Duodenal mucosa (tissue), 2 donors: ENCODE data around the gene LARP1B.
"Not testable (repeated sequence)": the region's sequence is repeated elsewhere in the genome, so short reads cannot be mapped to it uniquely, and the experiment has no call there.

Experiments used
- H3K27ac ChIP-seq: one replicate; pipeline ENCODE4 v1.7.0; 2013; ENCODE audit warnings: low read depth, low read length
- H3K27me3 ChIP-seq, 2 donors: one replicate each; pipeline ENCODE4 v1.7.0; 2013; ENCODE audit warnings: low read length in 2 of 2, control low read depth in 1 of 2; ENCODE audit not compliant: insufficient read depth in 2 of 2, control insufficient read depth in 1 of 2
- H3K36me3 ChIP-seq, 2 donors: one replicate each; pipeline ENCODE4 v1.7.0; 2013; ENCODE audit warnings: low read length in 2 of 2, control low read depth in 1 of 2; ENCODE audit not compliant: insufficient read depth in 2 of 2, control insufficient read depth in 1 of 2
- H3K4me1 ChIP-seq, 2 donors: one replicate each; pipeline ENCODE4 v1.7.0; 2013; ENCODE audit warnings: low read length in 2 of 2, control low read depth in 1 of 2; ENCODE audit not compliant: insufficient read depth in 2 of 2, control insufficient read depth in 1 of 2
- H3K4me3 ChIP-seq, 2 donors: one replicate each; pipeline ENCODE4 v1.7.0; 2013; ENCODE audit warnings: low read length in 2 of 2, low read depth in 1 of 2
- H3K9ac ChIP-seq, 2 donors: one replicate each; pipeline ENCODE4 v1.7.0; 2013; ENCODE audit warnings: low read length in 2 of 2, low read depth in 1 of 2
- H3K9me3 ChIP-seq, 2 donors: one replicate each; pipeline ENCODE4 v1.7.0; 2013; ENCODE audit warnings: low read length in 2 of 2, control low read depth in 1 of 2; ENCODE audit not compliant: control insufficient read depth in 1 of 2

The LARP1B gene

DNA sequence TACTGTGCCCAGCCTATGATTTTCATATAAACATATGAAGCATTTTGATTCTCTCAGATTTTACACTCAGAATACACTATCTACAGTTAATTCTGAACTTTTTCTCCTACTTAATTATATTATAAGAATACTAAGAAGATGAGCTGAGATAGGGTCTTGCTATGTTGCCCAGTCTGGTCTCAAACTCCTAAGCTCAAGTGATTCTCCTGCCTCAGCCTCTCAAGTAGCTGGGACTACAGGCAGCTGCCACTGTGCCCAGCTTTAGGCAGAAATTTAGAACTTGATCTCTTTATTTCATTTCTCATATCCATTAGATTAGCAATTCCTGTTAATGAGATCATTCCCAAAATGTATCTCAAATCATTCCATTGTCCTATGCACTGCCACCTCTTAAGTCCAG, 4.7 kb upstream of the LARP1B start:
- no peak overlapping the region for H3K27ac ChIP-seq
- no peak overlapping the region for H3K4me3 ChIP-seq
- H3K36me3 ChIP-seq: no peaks in the 10 kb centered on the region
- no peak overlapping the region for H3K9ac ChIP-seq
- no peaks in the 10 kb centered on the region for H3K27me3 ChIP-seq
- H3K4me1 ChIP-seq: no peaks in the 10 kb centered on the region
- H3K9me3 ChIP-seq: no peaks in the 10 kb centered on the region

DNA sequence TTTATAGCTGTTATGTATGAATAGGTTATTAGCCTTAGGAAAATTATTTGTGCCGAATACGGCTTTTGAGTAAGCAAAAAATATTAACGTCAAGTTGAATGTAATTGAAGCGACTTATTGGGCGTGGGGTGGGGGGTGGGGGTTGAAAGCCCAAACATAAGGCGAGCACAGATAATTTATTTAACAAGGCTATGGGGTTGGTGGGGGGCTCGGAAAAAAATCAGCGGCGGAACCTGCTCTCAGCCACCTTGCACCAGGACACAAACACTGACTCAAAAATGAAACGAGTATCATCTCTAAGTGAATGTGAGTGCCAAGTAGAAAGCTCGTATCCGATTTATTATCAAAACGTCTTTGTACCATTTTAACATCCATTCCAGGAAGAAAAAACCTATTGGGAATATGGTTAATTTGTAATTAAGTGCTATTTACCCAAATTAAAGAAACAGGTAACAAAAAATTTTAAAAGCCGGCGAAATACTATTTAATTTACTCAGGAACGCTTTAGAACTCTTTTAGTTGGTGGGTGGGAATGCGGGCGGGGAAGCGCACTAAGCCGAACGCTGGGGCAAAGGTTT, 902 bp upstream of the LARP1B start:
- H3K9ac ChIP-seq: peak overlapping the region; percentile 88 to 91
- no peaks in the 10 kb centered on the region for H3K36me3 ChIP-seq
- H3K4me1 ChIP-seq: no peaks in the 10 kb centered on the region
- no peaks in the 10 kb centered on the region for H3K9me3 ChIP-seq
- H3K27me3 ChIP-seq: no peaks in the 10 kb centered on the region
- peak overlapping the region; percentile 77 to 82 for H3K4me3 ChIP-seq
- H3K27ac ChIP-seq: peak overlapping the region; percentile 98

DNA sequence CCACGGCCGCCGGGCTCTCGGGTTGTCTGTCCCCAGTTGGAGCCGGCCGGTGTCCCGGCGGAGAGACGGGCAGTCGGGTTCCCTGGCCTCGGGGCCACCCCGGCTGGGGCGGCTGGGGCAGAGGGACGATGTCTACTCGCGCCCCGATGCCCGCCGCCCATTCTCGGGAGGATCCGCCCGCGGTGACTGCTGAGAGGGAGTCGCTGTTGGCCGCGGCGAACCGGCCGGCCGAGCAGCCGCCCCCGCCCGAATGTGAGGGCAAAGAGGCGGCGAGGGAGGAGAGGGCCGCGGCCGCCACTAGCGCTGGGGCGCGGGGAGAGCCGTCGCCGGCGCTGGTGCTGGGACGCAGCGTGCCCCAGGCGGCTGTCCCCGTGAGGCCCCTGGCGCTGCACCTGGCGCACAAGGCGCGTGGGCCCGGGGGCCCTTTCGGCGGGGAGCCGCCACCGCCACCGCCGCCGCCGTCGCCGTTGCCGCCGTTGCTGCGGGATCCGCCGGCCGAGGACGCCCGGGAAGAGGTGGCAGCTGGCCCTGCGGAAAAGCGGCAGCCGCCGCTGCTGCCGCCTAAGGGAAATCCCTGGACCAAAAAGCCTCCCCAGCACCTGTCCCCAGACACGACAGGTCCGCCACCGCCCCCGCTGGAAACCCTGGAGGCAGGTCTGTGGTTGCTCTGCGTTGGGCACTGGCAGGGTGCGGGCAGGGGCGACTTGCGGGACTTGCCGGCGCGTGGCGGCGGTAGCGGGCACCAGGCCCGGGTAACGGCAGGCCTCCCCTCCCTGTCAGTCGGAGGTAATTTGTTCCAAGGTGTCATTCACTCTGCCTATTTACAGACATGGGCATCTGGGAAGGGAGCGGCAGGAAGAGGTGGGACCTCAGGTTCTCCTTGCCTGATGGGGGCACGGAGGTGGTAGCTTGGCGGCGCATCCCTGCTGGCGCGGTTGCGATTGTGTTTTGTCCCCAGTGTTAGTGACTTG, 739 bp downstream of the LARP1B start:
- no peaks in the 10 kb centered on the region for H3K9me3 ChIP-seq
- peak overlapping the region; percentile 67 to 82 for H3K4me3 ChIP-seq
- H3K9ac ChIP-seq: peak overlapping the region; percentile 80 to 88

DNA sequence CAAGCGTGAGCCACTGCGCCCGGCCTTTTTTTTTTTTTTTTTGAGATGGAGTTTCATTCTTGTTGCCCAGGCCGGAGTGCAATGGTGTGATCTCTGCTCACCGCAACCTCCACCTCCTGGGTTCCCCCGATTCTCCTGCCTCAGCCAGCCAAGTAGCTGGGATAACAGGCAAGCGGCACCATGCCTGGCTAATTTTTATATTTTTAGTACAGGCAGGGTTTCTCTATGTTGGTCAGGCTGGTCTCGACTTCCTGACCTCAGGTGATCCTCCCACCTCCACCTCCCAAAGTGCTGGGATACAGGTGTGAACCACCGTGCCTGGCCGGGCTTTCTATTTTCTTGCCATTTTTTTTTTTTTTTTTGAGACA, 5.3 kb downstream of the LARP1B start:
- H3K36me3 ChIP-seq, H3K27ac ChIP-seq, H3K4me3 ChIP-seq, H3K9me3 ChIP-seq, H3K27me3 ChIP-seq, H3K4me1 ChIP-seq, H3K9ac ChIP-seq: not testable (repeated sequence)

More for the DNA sequence above, 739 bp downstream of the LARP1B start:
- H3K36me3 ChIP-seq: no peaks in the 10 kb centered on the region
- H3K27me3 ChIP-seq: no peaks in the 10 kb centered on the region
- no peaks in the 10 kb centered on the region for H3K4me1 ChIP-seq
- H3K27ac ChIP-seq: peak overlapping the region; percentile 98

DNA sequence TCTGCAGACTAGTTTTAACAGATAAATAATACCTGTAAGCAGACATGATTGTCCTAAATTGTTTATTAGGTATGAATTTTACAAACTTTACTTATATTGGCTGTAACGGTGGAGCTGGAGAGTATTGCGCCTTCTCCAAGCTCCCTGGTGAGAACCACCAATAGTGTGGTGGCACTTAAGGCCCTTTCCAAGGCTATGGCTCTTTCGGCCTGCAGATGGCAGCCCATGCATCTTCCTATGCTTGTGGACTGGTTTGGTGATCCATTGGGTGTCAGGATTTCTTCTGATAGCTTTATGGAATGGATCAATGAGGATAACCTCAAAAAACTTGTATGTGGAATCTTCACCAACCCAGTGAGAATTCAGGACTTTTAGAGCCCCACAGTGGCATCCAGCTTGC, 7.8 kb downstream of the LARP1B start:
- no peak overlapping the region for H3K9ac ChIP-seq
- no peaks in the 10 kb centered on the region for H3K4me1 ChIP-seq
- H3K27ac ChIP-seq: no peak overlapping the region
- H3K4me3 ChIP-seq: no peak overlapping the region
- H3K9me3 ChIP-seq: no peaks in the 10 kb centered on the region
- no peaks in the 10 kb centered on the region for H3K27me3 ChIP-seq
- H3K36me3 ChIP-seq: no peaks in the 10 kb centered on the region

DNA sequence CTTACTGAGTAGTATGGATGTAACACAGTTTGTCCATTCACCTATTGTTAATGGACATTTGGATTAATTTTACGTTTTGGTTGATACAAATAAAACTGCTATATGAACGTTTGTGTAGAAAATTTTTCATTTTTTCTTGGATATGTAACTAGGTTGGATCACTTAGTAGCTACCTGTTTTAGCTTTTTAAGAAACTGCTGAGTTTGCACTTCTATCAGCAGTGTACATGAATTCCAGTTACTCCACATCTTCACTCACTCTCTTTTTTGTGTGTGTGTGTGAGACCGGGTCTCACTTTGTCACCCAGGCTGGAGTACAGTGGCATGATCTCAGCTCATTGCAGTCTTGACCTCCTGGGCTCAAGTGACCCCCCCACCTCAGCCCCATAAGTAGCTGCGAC, 15.4 kb downstream of the LARP1B start:
- H3K36me3 ChIP-seq: peaks cover 0 to 27% of the 10 kb centered on the region in 2 donors
- H3K27me3 ChIP-seq: no peaks in the 10 kb centered on the region
- H3K27ac ChIP-seq: no peak overlapping the region
- no peaks in the 10 kb centered on the region for H3K9me3 ChIP-seq
- H3K4me1 ChIP-seq: no peaks in the 10 kb centered on the region
- H3K9ac ChIP-seq: no peak overlapping the region
- no peak overlapping the region for H3K4me3 ChIP-seq

GRCh38 chr4:128095293-128095692, 34.2 kb downstream of the LARP1B start:
- not testable (repeated sequence) for H3K9ac ChIP-seq, H3K4me1 ChIP-seq, H3K9me3 ChIP-seq, H3K27me3 ChIP-seq, H3K27ac ChIP-seq, H3K4me3 ChIP-seq
- H3K36me3 ChIP-seq: peaks cover 0 to 37% of the 10 kb centered on the region in 2 donors

DNA sequence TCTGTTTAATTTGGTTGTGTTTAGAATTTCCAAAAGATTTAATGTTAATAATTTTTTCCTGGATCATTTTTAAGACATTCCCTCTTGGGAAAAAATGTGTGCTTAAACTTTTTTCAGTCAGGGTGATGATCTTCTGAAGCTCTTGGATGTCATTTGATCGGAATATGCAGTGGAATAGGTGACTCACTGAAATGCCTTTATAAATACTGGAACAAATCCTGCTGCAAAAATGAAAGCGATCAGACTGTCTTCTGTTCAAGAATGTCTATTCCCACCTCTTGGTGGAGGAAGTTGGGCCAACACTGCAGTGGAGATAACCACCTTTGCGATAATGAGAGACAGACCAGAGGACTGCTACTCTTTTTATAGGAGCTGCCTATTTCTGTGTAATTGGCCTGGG, 46.7 kb downstream of the LARP1B start:
- H3K4me1 ChIP-seq: no peaks in the 10 kb centered on the region
- H3K27ac ChIP-seq: no peak overlapping the region
- H3K4me3 ChIP-seq: no peak overlapping the region
- H3K36me3 ChIP-seq: peaks cover 0 to 14% of the 10 kb centered on the region in 2 donors
- H3K27me3 ChIP-seq: no peaks in the 10 kb centered on the region
- no peak overlapping the region for H3K9ac ChIP-seq
- H3K9me3 ChIP-seq: no peaks in the 10 kb centered on the region

- H3K27me3 ChIP-seq: no peaks in the 10 kb centered on the region
- peaks cover 5 to 11% of the 10 kb centered on the region in 2 donors for H3K36me3 ChIP-seq
- no peak overlapping the region for H3K9ac ChIP-seq
- H3K27ac ChIP-seq: no peak overlapping the region
- H3K9me3 ChIP-seq: no peaks in the 10 kb centered on the region
- no peak overlapping the region for H3K4me3 ChIP-seq
- no peaks in the 10 kb centered on the region for H3K4me1 ChIP-seq
These were observed 61.9 kb downstream of the LARP1B start for GRCh38 chr4:128123036-128123435.

DNA sequence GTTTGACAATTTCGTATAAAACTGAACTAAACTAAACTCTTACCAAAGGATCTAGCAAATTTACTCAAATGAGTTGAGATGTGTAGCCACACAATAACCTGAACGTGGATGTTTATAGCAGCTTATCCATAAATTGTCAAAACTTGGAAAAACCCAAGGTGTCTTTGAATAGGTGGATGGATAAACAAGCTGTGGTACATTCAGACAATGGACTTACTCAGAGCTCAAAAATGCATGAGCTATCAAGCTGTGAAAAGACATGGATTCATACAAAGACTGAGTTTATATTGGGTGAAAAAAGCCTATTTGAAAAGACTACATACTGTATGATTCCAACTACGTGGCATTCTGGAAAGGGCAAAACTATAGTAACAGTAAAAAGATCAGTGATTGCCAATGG, 69.5 kb downstream of the LARP1B start:
- Histone ChIP-seq H3K4me1 (no peaks in the 10 kb centered on the region), H3K9ac (no peak overlapping the region), H3K9me3 (no peaks in the 10 kb centered on the region), H3K4me3 (no peak overlapping the region), H3K27me3 (no peaks in the 10 kb centered on the region), H3K36me3 (peaks cover 0 to 3% of the 10 kb centered on the region in 2 donors), H3K27ac (no peak overlapping the region)
